PFSK-1 (cell line): ENCODE data around the gene TMEM43.

ENCODE experiments used
- FOXP2 ChIP-seq: optimal IDR thresholded peaks from 2 replicates; pipeline ENCODE3; 2011; ENCODE audit warnings: borderline replicate concordance, control low read depth, inconsistent platforms; ENCODE audit not compliant: insufficient read depth; ENCODE audit errors: extremely low read length, extremely low read depth
- POLR2AphosphoS5 ChIP-seq: IDR thresholded peaks from 2 replicates; pipeline ENCODE4 v1.6.1; 2012; ENCODE audit warnings: low read depth, mild to moderate bottlenecking, control low read depth, low read length, moderate library complexity
- SIN3A ChIP-seq: IDR thresholded peaks from 2 replicates; pipeline ENCODE4 v1.6.1; 2012; ENCODE audit warnings: mild to moderate bottlenecking, low read length, moderate library complexity, borderline replicate concordance; ENCODE audit not compliant: insufficient read depth
- TAF1 ChIP-seq: IDR thresholded peaks from 2 replicates; pipeline ENCODE4 v1.6.1; 2012; ENCODE audit warnings: low read length, control low read depth, borderline replicate concordance; ENCODE audit not compliant: insufficient read depth
- TF ChIP-seq, protein P1 (sequence below), 2 experiments: IDR thresholded peaks; 2 replicates each; pipeline versions ENCODE4 v1.6.1 to v1.8.0; 2011 to 2012; ENCODE audit warnings: low read depth in 2 of 2, low read length in 2 of 2, control low read depth in 1 of 2, inconsistent platforms in 1 of 2, mild to moderate bottlenecking in 1 of 2, moderate library complexity in 1 of 2; ENCODE audit not compliant: insufficient read depth in 1 of 2

TMEM43 gene

DNA sequence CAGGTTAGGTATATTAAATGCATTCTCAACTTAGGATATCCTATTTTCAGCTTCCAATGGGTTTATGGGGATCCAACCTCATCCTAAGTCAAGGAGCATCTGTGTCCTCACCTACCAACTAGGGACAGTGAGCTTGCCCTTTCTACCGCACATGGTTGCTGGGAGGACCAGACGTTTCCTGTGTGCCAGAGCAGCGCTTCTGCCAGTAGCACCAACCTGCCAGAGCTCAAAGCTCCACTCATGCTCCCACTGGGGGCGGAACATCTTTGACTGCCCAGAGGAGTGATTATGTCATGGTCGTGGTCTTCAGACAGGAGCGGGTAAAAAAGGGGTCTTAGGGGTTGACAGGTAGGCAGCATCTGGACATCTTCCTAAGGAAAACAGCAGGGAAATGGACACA lies 28.8 kb downstream of the TMEM43 start:
- no peak for TF ChIP-seq FOXP2
- TF ChIP-seq, protein P1, sequence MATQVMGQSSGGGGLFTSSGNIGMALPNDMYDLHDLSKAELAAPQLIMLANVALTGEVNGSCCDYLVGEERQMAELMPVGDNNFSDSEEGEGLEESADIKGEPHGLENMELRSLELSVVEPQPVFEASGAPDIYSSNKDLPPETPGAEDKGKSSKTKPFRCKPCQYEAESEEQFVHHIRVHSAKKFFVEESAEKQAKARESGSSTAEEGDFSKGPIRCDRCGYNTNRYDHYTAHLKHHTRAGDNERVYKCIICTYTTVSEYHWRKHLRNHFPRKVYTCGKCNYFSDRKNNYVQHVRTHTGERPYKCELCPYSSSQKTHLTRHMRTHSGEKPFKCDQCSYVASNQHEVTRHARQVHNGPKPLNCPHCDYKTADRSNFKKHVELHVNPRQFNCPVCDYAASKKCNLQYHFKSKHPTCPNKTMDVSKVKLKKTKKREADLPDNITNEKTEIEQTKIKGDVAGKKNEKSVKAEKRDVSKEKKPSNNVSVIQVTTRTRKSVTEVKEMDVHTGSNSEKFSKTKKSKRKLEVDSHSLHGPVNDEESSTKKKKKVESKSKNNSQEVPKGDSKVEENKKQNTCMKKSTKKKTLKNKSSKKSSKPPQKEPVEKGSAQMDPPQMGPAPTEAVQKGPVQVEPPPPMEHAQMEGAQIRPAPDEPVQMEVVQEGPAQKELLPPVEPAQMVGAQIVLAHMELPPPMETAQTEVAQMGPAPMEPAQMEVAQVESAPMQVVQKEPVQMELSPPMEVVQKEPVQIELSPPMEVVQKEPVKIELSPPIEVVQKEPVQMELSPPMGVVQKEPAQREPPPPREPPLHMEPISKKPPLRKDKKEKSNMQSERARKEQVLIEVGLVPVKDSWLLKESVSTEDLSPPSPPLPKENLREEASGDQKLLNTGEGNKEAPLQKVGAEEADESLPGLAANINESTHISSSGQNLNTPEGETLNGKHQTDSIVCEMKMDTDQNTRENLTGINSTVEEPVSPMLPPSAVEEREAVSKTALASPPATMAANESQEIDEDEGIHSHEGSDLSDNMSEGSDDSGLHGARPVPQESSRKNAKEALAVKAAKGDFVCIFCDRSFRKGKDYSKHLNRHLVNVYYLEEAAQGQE (IDR thresholded peaks at IDR 0.05; ENCODE audit: insufficient read depth in 1 of 2, low read depth in 2 of 2, low read length in 2 of 2): no peak
- no peak for TF ChIP-seq POLR2AphosphoS5
- no peak for TF ChIP-seq TAF1
- no peak for TF ChIP-seq SIN3A

DNA sequence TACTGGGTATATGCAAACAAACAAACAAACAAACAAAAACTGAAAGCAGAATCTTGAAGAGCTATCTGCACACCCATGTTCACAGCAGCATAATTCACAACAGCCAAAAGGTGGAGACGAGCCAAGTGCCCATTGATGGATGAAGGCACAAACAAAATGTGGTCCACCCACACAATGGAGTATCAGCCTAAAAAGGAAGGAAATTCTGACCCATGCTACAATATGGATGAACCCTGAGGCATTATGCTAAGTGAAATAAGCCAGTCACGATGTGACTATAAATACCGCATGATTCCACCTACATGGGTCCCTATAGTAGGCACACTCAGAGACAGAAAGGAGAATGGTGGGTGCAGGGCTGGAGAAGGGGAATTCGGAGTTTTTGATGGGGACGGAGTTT lies 29.4 kb downstream of the TMEM43 start:
- TF ChIP-seq, protein P1 (IDR thresholded peaks at IDR 0.05; ENCODE audit: insufficient read depth in 1 of 2, low read depth in 2 of 2, low read length in 2 of 2): no peak
- TF ChIP-seq TAF1 (no peak), FOXP2 (no peak), SIN3A (no peak), POLR2AphosphoS5 (no peak)

DNA sequence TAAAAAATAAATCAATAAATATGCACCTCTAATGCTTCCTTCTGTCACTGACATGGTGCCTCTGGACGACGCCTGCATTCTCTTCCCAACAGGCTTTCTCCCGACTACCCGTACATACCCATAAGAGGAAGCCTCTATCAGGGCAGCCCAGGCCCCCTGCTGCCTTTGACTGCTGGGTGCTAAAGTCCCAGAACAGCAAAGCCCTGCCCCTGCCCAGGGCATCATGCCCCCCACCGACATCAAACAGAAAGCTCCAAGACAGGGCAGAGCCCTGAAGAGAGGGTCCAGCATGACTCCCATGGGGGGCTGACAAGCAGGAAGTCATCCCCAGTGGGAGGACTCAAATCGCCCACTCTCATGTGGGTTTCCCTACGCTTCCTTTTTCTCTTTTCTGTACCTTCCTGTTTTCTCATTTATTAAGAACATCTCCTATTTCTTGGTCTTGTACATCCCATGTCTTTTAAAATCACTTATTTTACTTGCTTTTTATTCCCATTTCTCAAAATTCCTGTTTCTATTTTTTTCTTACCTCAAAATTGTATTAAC lies 30.1 kb downstream of the TMEM43 start:
- TF ChIP-seq, protein P1 (IDR thresholded peaks at IDR 0.05; ENCODE audit: insufficient read depth in 1 of 2, low read depth in 2 of 2, low read length in 2 of 2): no peak
- no peak for TF ChIP-seq TAF1
- no peak for TF ChIP-seq SIN3A
- TF ChIP-seq FOXP2: no peak
- no peak for TF ChIP-seq POLR2AphosphoS5

DNA sequence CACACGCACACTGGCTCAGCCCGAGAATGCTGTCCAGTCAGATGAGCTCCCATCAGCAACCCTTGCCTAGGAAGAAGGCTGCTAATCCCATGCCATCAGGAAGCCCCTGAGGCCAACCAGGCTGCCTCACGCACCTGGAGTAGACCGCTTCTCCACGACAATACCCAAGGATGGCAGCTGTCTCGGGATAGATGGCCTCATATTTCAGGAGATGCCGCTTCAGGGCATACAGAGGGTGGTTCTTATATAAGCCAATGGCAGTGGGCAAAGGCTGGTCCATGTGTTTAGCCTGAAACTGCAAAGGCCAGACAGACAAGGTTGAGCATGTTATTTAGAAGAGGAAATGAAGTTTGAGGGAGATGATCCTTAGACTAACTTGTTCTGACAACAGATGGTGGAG lies 31.3 kb downstream of the TMEM43 start:
- no peak for TF ChIP-seq POLR2AphosphoS5

DNA sequence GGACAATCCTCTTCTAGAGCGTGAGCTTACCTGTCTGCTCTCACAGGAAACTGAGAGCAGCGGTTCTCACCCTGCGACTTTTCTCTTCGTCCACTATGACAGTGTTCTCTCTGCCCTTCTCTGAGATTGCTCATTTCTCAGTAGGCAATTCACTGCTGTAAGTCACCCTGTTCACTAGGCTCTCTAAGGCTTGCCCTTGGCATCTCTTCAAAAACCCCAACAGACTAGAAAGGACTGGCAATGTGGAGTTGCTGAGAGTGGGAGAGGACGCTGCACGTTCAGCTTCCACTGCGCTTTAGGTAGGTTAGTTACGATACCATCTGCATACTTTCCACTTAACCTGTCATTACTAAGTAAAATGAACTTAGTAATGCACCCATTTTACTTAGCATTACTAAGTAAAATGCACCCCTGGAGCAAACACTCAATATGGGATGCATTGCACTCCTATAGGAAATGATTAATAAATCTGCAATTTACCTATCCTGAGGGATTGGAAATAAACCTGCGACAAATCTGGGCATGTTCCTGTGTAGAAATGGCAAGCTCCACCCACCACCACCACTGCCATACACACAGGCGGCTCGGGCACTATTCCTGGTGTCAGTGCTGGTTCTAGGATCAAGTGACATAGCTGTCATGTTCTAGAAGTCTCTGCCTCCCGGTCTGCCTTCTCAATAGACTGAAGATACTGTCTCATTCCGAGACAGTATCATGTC lies 32.1 kb downstream of the TMEM43 start:
- TF ChIP-seq SIN3A (no peak), FOXP2 (no peak), POLR2AphosphoS5 (no peak), TAF1 (no peak)
- TF ChIP-seq, protein P1 (IDR thresholded peaks at IDR 0.05; ENCODE audit: insufficient read depth in 1 of 2, low read depth in 2 of 2, low read length in 2 of 2): no peak
